ENCODE results near the gene SDC4.

DNA sequence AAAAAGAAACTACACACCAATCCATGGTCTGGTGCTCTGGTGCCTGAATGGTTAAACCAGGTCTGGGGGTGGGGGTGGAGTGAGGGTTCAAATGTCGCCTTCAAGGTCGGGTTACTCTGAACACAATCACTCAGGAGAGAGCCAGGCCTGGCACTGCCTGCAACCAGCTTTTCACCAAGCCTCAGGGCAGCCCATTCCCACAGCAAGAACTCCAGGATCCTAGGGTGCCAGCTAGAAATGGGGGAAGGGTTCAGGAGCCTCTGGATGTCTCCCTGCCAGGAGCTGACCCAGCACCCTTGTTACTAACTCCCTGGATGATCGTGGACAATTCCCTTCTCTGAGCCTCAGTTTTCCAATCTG is 6.7 kb downstream of the SDC4 start:
- TF ChIP-seq, protein P1, sequence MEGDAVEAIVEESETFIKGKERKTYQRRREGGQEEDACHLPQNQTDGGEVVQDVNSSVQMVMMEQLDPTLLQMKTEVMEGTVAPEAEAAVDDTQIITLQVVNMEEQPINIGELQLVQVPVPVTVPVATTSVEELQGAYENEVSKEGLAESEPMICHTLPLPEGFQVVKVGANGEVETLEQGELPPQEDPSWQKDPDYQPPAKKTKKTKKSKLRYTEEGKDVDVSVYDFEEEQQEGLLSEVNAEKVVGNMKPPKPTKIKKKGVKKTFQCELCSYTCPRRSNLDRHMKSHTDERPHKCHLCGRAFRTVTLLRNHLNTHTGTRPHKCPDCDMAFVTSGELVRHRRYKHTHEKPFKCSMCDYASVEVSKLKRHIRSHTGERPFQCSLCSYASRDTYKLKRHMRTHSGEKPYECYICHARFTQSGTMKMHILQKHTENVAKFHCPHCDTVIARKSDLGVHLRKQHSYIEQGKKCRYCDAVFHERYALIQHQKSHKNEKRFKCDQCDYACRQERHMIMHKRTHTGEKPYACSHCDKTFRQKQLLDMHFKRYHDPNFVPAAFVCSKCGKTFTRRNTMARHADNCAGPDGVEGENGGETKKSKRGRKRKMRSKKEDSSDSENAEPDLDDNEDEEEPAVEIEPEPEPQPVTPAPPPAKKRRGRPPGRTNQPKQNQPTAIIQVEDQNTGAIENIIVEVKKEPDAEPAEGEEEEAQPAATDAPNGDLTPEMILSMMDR (IDR thresholded peaks at IDR 0.05): no peak
- TF ChIP-seq POLR2A (IDR thresholded peaks at IDR 0.05): no peak
